PC-9 (cell line): ENCODE results near the gene TSPAN3.

Experiments used
- CTCF ChIP-seq: fragments of 200-600 bp; sonication (generic); conservative IDR thresholded peaks from 2 replicates; pipeline ENCODE4 v1.6.1; 2017; ENCODE audit warnings: mixed run types, antibody characterized with exemption, mild to moderate bottlenecking, moderate library complexity
- EZH2 ChIP-seq: fragments of 200-600 bp; sonication (generic); IDR thresholded peaks from 2 replicates; pipeline ENCODE4 v1.8.0; 2017; ENCODE audit warnings: antibody characterized with exemption, low read depth

- TF ChIP-seq CTCF, result no peak
- no peak for TF ChIP-seq EZH2
Measured at GRCh38 chr15:77042955-77043920, 27.7 kb downstream of the TSPAN3 start.
